Gastrocnemius medialis (tissue), 4 donors: ENCODE measurements around the gene MRM2.

Experiments
- POLR2A ChIP-seq, 2 donors: fragments of 450-650 bp; IDR thresholded peaks; one replicate each; pipeline ENCODE4 v1.6.1; 2017; ENCODE audit warnings: antibody characterized with exemption in 2 of 2, mild to moderate bottlenecking in 2 of 2, moderate library complexity in 2 of 2
- TF ChIP-seq, protein P1 (sequence below), 5 experiments: fragments of 450-650 bp in 3 of 5; fragments of 200-600 bp in 2 of 5; sonication (generic) in 2 of 5; IDR thresholded peaks in 4 of 5; conservative IDR thresholded peaks in 1 of 5; 1 replicate in 4 of 5; 2 replicates in 1 of 5; pipeline ENCODE4 v1.5.1; 2016 to 2019; ENCODE audit warnings: antibody characterized with exemption in 5 of 5, mild to moderate bottlenecking in 3 of 5, moderate library complexity in 3 of 5

DNA sequence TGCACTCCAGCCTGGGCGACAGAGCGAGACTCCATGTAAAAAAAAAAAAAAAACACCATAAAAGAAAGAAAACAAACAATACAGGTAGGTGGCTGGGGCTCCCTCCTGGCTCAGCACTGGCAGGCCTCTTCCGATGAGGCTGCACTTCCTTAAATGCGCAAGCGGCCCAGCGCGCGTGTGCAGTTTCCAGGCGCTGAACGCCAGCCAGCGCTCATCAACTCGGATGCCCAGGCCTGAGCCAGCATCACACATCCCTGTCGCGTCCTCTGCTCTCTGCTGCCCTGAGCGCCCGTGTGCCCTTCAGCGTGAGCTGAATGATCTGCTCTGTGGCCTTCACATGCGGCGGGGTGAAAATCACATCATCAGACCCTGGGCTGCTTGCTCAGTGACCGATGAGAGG lies 31.9 kb upstream of the MRM2 start:
- TF ChIP-seq, protein P1, sequence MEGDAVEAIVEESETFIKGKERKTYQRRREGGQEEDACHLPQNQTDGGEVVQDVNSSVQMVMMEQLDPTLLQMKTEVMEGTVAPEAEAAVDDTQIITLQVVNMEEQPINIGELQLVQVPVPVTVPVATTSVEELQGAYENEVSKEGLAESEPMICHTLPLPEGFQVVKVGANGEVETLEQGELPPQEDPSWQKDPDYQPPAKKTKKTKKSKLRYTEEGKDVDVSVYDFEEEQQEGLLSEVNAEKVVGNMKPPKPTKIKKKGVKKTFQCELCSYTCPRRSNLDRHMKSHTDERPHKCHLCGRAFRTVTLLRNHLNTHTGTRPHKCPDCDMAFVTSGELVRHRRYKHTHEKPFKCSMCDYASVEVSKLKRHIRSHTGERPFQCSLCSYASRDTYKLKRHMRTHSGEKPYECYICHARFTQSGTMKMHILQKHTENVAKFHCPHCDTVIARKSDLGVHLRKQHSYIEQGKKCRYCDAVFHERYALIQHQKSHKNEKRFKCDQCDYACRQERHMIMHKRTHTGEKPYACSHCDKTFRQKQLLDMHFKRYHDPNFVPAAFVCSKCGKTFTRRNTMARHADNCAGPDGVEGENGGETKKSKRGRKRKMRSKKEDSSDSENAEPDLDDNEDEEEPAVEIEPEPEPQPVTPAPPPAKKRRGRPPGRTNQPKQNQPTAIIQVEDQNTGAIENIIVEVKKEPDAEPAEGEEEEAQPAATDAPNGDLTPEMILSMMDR (IDR thresholded peaks at IDR 0.05 in 4 of 5, conservative IDR thresholded peaks at IDR 0.05 in 1 of 5), result no peak
- no peak for TF ChIP-seq POLR2A (IDR thresholded peaks at IDR 0.05)
